ENCODE data around the gene OAS3. TPM values are rescaled to one million over a fixed set of nuclear protein-coding genes. Genes with fewer than 3 reads are reported as not detected.
A peak's percentile ranks its signal among the peaks of the same experiment; 100 is the strongest.
"Not testable (repeated sequence)": the region's sequence is repeated elsewhere in the genome, so short reads cannot be mapped to it uniquely, and the experiment has no call there.

Gene OAS3
- total RNA-seq, 1 donor from 2014 or later = 6.2 TPM

GRCh38 chr12:112913888-112914287 is 24.4 kb upstream of the OAS3 start:
- ATAC-seq; DNase-seq; intact Hi-C loops (cut with micrococcal nuclease): not testable (repeated sequence)

DNA sequence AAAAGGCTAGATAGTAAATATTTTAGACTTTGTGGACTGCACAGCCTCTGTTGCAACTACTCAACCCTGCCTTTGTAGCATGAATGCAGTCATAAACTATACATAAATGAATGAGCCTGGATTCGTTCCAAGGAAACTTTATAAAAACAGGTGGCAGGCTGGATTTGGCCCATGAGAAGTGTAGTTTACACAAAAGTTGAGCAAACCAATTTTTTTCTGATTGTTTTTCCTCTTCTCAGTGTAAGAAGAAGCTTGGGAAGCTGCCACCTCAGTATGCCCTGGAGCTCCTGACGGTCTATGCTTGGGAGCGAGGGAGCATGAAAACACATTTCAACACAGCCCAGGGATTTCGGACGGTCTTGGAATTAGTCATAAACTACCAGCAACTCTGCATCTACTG is 22.0 kb upstream of the OAS3 start:
- intact Hi-C loops (cut with micrococcal nuclease) = no loop called here
- ATAC-seq = peak; percentile 64
- DNase-seq = no peak

- DNase-seq = no peak
- no peak for ATAC-seq
- intact Hi-C loops (cut with micrococcal nuclease) = no loop called here
These were observed 19.2 kb upstream of the OAS3 start for GRCh38 chr12:112919121-112919520.

- no peak for DNase-seq
- ATAC-seq = no peak
- intact Hi-C loops (cut with micrococcal nuclease) = no loop called here
These were observed 13.3 kb upstream of the OAS3 start for GRCh38 chr12:112924986-112925385.

GRCh38 chr12:112926416-112927033 is 11.7 kb upstream of the OAS3 start:
- intact Hi-C loops (cut with micrococcal nuclease); DNase-seq; ATAC-seq: not testable (repeated sequence)

DNA sequence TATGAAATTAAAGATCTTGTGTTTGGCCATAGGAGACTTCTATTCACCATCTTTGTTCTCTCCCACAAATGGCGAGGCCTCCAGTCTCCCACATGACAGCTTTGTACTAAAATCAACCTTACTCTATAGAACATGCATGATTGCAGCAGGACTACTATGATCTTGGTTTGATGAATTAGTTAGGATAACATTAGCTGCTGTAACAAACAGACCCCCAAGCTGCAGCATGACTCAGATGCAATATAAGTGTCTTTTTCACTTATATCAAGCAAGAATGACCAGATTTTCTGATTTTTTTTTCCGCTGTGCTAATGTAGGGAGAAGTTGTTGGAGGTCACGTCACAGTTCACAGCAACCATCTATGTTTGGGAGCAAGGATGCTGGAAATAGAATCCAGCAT is 10.8 kb upstream of the OAS3 start:
- intact Hi-C loops (cut with micrococcal nuclease) = no loop called here
- DNase-seq (no peak), ATAC-seq (no peak)

DNA sequence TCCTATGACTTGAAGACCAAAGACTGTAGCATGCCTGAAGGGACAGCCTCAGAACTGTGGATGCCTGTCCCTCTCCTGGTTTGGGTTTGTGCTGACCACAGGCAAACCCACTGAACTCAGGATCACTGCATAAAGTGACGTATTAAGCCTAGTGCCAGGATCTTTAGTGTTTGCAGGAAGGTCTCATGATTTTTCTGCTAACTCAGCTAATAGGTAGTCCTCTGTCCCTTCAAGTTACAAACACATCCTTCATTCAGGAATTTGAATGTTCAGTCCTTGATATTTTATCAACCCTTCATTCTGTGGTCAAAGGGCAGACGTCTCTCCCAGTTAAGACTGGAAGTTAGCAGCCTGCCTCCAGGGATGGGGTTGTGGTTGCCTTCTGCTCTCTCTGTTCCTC is 10.3 kb upstream of the OAS3 start:
- intact Hi-C loops (cut with micrococcal nuclease) = no loop called here
- no peak for ATAC-seq
- DNase-seq = no peak

GRCh38 chr12:112928978-112929377 is 9.3 kb upstream of the OAS3 start:
- DNase-seq (no peak), ATAC-seq (no peak)
- intact Hi-C loops (cut with micrococcal nuclease) = no loop called here

- no peak for DNase-seq
- ATAC-seq = no peak
- intact Hi-C loops (cut with micrococcal nuclease) = no loop called here
These were observed 8.6 kb upstream of the OAS3 start for GRCh38 chr12:112929715-112930114.

DNA sequence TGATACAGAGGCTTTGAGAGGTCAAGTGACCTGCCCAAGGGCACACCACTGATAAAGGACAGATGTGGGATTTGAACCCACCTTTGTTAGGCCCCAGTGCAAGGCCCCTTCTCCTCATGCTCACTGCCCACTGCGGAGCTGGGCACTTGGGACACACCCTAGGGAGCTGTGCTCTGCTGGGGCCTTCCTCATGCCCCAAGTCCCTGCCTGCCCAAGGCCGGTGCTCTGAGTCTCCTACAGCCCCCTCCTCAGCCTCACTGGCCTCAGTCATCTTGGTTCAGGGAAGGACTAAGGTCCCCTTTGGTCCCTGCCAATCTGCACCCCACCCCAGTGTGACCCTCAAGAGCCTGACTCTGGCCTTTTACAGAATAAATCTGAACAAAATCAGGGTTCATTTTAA is 7.9 kb upstream of the OAS3 start:
- intact Hi-C loops (cut with micrococcal nuclease) = no loop called here
- ATAC-seq (no peak), DNase-seq (no peak)

DNA sequence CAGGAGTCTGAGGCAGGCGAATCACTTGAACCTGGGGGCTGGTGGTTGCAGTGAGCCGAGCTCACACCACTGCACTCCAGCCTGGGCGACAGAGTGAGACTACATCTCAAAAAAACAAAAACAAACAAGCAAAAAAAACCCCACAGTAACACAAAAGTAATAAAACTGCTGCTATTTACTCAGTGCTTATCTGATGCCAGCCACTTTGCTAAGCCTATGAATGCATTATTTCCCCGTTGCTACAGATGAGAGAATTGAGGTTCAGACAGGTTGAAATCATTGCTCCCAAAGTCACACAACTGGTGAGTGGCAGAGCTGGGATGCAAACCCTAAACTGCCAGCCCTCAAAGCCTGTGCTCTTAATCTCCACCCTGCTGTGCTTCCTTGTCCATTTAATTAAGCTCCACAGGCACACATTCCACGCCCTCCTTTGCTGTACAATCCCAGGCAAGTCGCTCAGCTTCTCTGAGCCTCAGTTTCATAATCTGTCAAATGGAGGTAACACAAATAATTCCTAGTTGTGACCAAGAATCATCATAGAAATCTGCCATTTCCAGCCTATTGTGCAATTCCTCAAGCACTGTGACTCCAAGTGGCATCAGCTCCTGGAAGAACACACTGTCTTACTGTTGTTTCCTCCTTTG is 5.7 kb upstream of the OAS3 start:
- intact Hi-C loops (cut with micrococcal nuclease) = no loop called here
- ATAC-seq (no peak), DNase-seq (no peak)

DNA sequence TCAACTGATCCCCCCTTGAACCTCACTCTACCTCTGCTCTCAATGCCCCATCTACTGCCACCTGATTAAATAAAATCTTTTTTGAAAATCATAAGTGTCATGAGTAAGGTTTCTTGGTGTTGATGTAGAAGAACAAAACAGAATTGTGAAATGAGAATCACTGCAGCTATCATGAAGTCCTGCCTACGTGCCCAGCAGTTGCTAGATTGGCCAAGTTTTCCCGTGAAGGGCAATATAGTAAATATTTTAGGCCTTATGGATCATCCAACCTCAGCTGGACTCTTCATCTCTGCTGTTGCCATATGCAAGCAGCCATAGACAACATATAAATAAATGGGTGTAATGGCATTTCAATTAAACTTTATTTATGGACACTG is 5.2 kb upstream of the OAS3 start:
- no peak for ATAC-seq
- intact Hi-C loops (cut with micrococcal nuclease) = no loop called here
- DNase-seq = no peak

GRCh38 chr12:112936264-112936663 is 2.0 kb upstream of the OAS3 start:
- intact Hi-C loops (cut with micrococcal nuclease) = no loop called here
- no peak for ATAC-seq

GRCh38 chr12:112936927-112937326 is 1.3 kb upstream of the OAS3 start:
- no peak for ATAC-seq
- intact Hi-C loops (cut with micrococcal nuclease) = no loop called here
- no peak for DNase-seq

More at GRCh38 chr12:112936264-112936663, 2.0 kb upstream of the OAS3 start:
- DNase-seq = no peak

DNA sequence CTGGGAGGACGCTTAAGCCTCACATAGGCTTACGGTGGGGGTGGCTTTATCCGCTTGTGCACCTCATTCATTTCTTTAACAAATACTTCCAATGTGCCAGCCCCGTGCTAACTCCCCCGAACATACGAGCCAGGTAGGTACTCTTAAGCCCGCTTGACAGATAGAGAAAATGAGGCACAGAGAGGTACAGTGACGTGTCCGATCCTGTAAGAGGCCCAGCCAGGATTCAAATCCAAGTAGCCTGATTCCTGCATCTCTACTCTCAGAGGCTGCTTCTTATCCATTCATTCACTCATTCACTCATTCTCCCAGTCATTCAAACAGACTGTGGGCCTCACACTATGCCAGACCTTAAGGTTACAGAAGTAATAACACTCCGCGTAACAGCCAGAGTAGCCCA is 477 bp downstream of the OAS3 start:
- intact Hi-C loops (cut with micrococcal nuclease) = no loop called here
- no peak for DNase-seq
- ATAC-seq = no peak

DNA sequence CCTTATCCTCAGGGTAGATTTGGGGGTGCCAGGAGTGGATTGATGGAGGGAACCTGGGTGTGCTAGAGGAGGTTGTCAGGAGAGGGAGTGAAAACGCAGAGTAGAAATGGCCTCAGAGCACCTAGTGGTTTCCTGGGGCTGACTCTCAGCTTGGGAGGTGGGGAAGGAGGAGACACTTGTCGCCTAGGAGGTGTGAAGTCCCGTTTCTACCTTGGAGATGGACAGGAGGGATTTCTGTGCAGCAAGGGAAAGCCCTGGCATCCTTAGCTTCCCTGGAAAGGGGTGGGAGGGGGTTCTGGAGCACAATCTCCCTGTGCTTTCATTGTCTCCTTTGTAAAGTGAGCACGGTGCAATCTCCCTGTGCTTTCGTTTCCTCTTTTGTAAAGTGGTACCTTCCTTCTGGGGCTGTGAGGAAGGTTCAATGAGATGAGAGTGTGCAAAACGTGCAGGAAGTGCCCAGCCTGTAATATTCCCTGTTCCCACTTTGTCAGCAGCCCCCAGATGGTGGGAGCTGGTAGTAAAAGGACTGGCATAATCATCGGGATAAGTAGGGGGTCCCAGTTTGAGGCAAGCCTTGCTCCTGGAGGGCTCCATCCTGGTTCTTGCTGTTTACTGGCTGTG is 1.6 kb downstream of the OAS3 start:
- intact Hi-C loops (cut with micrococcal nuclease) = no loop called here
- DNase-seq = no peak
- no peak for ATAC-seq

- DNase-seq (no peak), ATAC-seq (no peak)
- intact Hi-C loops (cut with micrococcal nuclease) = no loop called here
These were observed 3.5 kb downstream of the OAS3 start for GRCh38 chr12:112941528-112942335.

DNA sequence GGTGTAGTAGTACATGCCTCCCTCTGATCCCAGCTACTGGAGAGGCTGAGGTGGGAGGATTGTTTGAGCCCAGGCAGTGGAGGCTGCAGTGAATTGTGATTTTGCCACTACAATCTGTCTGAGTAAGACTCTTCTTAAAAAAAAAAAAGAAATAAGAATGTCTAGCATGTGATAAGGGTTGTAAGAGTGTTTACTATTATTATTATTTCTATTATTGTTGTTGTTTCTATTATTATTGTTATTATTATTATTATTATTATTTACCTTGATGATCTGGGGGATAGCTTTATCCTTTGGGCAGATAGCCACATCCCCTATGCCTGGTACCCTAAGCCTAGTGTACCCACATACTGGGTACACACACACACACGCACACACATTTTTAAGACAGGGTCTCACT is 4.3 kb downstream of the OAS3 start:
- intact Hi-C loops (cut with micrococcal nuclease) = no loop called here
- ATAC-seq (no peak), DNase-seq (no peak)

- DNase-seq (no peak), ATAC-seq (no peak)
- intact Hi-C loops (cut with micrococcal nuclease) = no loop called here
These were observed 5.9 kb downstream of the OAS3 start for GRCh38 chr12:112944024-112944690.

GRCh38 chr12:112945515-112945914 is 7.2 kb downstream of the OAS3 start:
- DNase-seq = no peak
- ATAC-seq = no peak

More at GRCh38 chr12:112945515-112945914, 7.2 kb downstream of the OAS3 start:
- intact Hi-C loops (cut with micrococcal nuclease) = no loop called here
